Measurements from ENCODE around the gene SOX11. TPM values are rescaled to one million over a fixed set of nuclear protein-coding genes. Genes with fewer than 3 reads are reported as not detected.

SOX11 gene
- total RNA-seq, 2 experiments from 2014 or later: not detected

DNA sequence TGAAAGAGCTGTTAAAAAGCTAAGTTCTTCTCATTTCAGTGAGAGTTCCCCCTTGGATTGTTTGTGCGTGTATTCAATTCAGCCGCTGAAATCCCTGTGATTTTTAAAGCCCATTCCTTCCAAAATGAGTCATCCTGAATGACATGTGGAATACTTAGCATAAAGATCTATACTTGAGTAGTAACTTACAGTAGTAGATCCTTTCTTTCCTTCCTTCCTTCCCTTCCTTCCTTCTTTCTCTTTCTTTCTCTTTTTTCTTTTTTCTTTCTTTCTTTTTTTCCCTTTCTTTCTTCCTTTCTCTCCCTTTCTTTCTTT lies 18.2 kb upstream of the SOX11 start:
- no peak for DNase-seq
- Mint-ChIP-seq H3K4me1 (ENCODE audit: low read depth) (no peaks in the 10 kb centered on the region), H3K36me3 (ENCODE audit: low read depth) (peaks cover 2% of the 10 kb centered on the region), H3K9me3 (no peaks in the 10 kb centered on the region), H3K4me3 (no peak overlapping the region), H3K27ac (no peak overlapping the region), H3K27me3 (ENCODE audit: low read depth) (peaks cover 34% of the 10 kb centered on the region)
- CTCF ChIA-PET: no interaction called here
- intact Hi-C loops (cut with micrococcal nuclease): no loop called here

DNA sequence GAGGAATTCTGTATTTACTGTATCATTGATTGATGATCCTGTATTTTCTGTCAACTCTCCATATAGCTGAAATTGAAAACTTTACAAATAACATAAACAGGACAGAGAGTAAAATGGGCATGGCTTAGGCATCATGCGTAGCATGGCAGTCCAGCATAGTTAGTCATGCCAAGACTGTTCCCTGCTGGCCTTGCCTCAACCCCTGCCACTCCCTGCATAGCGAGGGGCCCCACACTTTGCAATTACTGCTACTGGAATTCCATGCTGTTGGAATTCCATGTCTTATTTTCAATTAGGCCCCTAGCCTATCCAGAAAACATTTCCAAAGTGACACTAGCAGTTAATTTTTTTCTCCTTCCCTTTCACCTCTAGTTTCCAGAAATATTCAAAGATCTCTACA lies 15.1 kb upstream of the SOX11 start:
- DNase-seq: no peak
- intact Hi-C loops (cut with micrococcal nuclease): no loop called here
- Mint-ChIP-seq H3K4me1 (ENCODE audit: low read depth) (no peaks in the 10 kb centered on the region), H3K9me3 (peaks cover 11% of the 10 kb centered on the region), H3K4me3 (no peak overlapping the region), H3K36me3 (ENCODE audit: low read depth) (peaks cover 2% of the 10 kb centered on the region), H3K27me3 (ENCODE audit: low read depth) (peaks cover 34% of the 10 kb centered on the region), H3K27ac (no peak overlapping the region)
- CTCF ChIA-PET: no interaction called here

DNA sequence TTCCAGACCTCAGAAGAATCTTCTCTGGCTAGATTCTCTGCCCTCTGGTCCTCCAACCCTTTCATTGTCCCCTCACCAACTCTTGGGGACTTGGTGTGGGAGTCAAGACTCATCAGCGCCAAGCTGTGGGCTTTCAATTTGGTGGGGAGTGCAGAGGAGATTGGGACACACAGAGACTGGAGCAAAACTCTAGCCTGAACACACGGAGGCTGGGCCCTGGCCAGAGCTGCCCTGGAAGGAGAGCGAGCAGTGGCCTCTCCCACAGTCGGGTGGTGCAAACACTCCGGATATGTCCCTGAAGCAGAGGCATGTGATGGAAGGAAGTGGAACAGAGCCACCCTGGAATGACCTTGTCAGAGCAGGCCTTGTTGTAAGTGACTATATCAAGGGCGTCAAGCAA lies 8.7 kb upstream of the SOX11 start:
- no peaks in the 10 kb centered on the region for H3K36me3 Mint-ChIP-seq (ENCODE audit: low read depth)
- DNase-seq: no peak
- peaks cover 11% of the 10 kb centered on the region for H3K9me3 Mint-ChIP-seq
- no peak overlapping the region for H3K4me3 Mint-ChIP-seq
- peaks cover 15% of the 10 kb centered on the region for H3K27me3 Mint-ChIP-seq (ENCODE audit: low read depth)
- no peak overlapping the region for H3K27ac Mint-ChIP-seq
- CTCF ChIA-PET: no interaction called here
- H3K4me1 Mint-ChIP-seq (ENCODE audit: low read depth): no peaks in the 10 kb centered on the region
- intact Hi-C loops (cut with micrococcal nuclease): no loop called here

DNA sequence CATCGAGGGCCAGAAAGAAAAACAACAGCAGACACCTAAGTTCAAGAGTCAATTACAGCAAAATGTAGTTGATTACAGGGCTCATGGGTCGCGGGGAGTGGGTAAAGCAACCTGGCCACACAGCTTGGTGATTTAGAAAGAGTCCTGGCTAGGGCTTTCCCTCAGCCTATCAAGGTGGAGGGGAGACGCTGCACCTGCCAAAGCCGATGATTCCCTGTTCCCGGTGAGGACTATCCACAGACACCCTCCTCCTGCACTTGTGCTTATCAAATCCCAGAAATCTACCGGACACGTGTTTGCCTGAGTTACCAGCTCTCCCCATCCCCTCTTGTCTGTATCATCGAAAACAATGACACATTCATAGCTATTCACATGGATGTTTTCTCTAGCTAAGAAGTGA lies 7.0 kb upstream of the SOX11 start:
- peaks cover 10% of the 10 kb centered on the region for H3K9me3 Mint-ChIP-seq
- H3K27ac Mint-ChIP-seq: no peak overlapping the region
- intact Hi-C loops (cut with micrococcal nuclease): no loop called here
- H3K4me3 Mint-ChIP-seq: no peak overlapping the region
- peaks cover 1% of the 10 kb centered on the region for H3K36me3 Mint-ChIP-seq (ENCODE audit: low read depth)
- no peaks in the 10 kb centered on the region for H3K4me1 Mint-ChIP-seq (ENCODE audit: low read depth)
- CTCF ChIA-PET: no interaction called here
- H3K27me3 Mint-ChIP-seq (ENCODE audit: low read depth): peaks cover 26% of the 10 kb centered on the region
- DNase-seq: no peak

DNA sequence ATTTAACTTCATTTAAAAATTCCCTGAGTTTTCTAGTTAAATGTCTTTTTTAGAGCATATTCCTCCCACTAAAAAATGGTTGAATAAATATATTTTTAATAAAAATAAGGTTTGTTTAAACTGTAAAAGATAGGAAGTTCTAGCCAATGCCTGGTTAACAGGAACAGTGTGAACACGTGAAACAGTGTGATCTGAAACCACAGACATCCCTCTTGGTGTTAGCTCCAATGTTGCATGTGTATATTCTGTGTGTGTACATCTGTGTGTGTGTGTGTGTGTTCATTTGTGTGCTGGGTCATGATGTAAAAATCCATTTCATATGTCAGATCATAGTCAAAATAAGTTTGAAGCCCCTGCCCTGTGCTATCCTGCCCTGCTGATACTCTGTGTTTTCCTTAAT lies 6.1 kb upstream of the SOX11 start:
- Mint-ChIP-seq H3K4me3 (no peak overlapping the region), H3K9me3 (peaks cover 2% of the 10 kb centered on the region), H3K27me3 (ENCODE audit: low read depth) (peaks cover 34% of the 10 kb centered on the region), H3K36me3 (ENCODE audit: low read depth) (peaks cover 3% of the 10 kb centered on the region), H3K27ac (no peak overlapping the region), H3K4me1 (ENCODE audit: low read depth) (peaks cover 7% of the 10 kb centered on the region)
- CTCF ChIA-PET: no interaction called here
- intact Hi-C loops (cut with micrococcal nuclease): no loop called here
- no peak for DNase-seq

DNA sequence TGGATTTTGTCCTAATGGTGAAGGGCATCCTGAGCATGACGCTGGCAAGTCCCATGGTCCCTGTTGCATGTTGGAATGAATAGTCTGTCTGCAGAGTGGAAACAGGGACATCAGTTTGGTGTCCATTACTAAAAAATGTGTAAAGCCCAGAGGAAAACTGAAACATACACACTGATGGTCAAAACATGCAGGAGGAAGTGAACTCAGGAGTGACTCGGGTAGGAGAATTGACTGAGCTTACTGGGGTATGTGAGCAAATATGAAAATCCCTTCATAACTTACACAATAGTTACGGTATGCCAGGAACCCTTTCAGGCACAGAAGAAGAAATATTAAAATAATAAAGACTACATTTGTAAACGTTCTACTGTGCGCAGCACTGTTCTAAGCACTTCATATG lies 5.6 kb upstream of the SOX11 start:
- peaks cover 4% of the 10 kb centered on the region for H3K36me3 Mint-ChIP-seq (ENCODE audit: low read depth)
- H3K27ac Mint-ChIP-seq: no peak overlapping the region
- DNase-seq: no peak
- H3K4me3 Mint-ChIP-seq: no peak overlapping the region
- H3K27me3 Mint-ChIP-seq (ENCODE audit: low read depth): peaks cover 36% of the 10 kb centered on the region
- CTCF ChIA-PET: no interaction called here
- H3K4me1 Mint-ChIP-seq (ENCODE audit: low read depth): peaks cover 8% of the 10 kb centered on the region
- H3K9me3 Mint-ChIP-seq: peaks cover 2% of the 10 kb centered on the region
- intact Hi-C loops (cut with micrococcal nuclease): no loop called here

DNA sequence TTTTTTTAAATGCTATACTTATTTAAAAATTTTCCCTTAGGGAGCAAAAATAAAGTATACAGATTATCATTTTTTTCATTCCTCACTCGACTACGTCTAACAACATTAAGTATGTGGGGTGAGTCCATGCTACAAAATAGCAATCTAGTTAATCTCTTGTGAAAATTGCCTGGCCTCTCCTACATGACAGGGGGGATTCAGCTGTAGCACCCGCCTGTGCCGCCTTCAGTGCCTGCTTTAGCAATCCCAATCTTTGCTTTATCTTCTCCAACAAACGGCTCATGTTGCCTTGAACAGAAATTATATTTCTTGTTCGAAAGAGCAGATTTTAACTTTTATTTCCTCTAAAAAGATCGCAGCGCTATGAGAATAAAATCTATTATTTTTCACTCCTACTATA lies 2.4 kb upstream of the SOX11 start:
- no peak for DNase-seq
- CTCF ChIA-PET: interaction anchor here (0.8 kb wide), 1 partner anchor 15 kb away, joined by 5 read pairs; no protein-coding TSS in a partner anchor
- H3K4me3 Mint-ChIP-seq: no peak overlapping the region
- intact Hi-C loops (cut with micrococcal nuclease): no loop called here
- peaks cover 6% of the 10 kb centered on the region for H3K36me3 Mint-ChIP-seq (ENCODE audit: low read depth)
- peaks cover 13% of the 10 kb centered on the region for H3K4me1 Mint-ChIP-seq (ENCODE audit: low read depth)
- no peaks in the 10 kb centered on the region for H3K9me3 Mint-ChIP-seq
- no peak overlapping the region for H3K27ac Mint-ChIP-seq
- H3K27me3 Mint-ChIP-seq (ENCODE audit: low read depth): peaks cover 50% of the 10 kb centered on the region

DNA sequence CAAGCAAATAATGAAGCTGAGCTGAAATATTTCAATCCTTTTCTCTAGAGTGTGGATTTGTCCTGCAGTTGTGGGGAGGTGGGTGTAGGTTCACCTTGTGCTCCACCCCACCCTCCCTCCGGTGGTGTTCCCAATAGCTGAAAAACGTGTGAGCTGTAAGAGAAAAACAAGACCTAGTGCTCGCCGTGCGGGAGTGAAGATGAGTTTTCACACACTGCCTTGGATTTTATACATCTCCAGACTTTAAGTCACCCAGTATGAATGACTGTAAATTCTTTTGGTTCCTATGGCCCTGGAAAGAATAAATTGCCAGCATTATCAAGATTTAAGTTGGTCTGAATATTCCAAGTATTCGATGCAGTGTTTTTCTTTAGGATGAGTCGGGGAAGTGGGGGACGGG lies 1.9 kb upstream of the SOX11 start:
- no peak for DNase-seq
- no peaks in the 10 kb centered on the region for H3K9me3 Mint-ChIP-seq
- peaks cover 7% of the 10 kb centered on the region for H3K36me3 Mint-ChIP-seq (ENCODE audit: low read depth)
- intact Hi-C loops (cut with micrococcal nuclease): no loop called here
- H3K27ac Mint-ChIP-seq: no peak overlapping the region
- CTCF ChIA-PET: interaction anchor here (0.8 kb wide), 1 partner anchor 15 kb away, joined by 5 read pairs; no protein-coding TSS in a partner anchor
- H3K27me3 Mint-ChIP-seq (ENCODE audit: low read depth): peaks cover 54% of the 10 kb centered on the region
- no peak overlapping the region for H3K4me3 Mint-ChIP-seq
- H3K4me1 Mint-ChIP-seq (ENCODE audit: low read depth): peaks cover 13% of the 10 kb centered on the region

DNA sequence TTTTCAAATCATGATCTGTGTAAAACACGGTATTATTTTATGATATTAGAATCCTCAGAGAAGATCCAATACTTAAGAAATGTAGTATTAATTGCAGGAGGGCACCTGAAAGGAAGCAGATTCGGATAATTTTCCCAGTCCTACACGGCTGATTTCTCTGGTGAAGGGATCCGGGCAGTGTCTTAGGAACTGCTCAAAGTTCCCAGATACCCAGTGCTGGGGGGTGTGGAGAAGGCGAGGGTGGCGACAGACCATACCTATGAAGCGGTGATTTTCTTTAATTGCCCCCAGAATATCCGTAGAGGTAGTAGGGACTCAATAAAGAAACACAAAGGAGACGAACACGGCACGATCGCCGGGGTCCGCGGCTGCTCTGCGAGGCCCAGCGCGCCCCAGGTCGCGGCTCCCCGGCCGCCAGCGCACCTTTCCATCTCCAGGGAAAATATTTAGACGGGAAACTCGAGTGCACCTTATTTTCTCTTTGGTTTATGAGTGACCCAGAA lies 1.4 kb upstream of the SOX11 start:
- CTCF ChIA-PET: no interaction called here
- intact Hi-C loops (cut with micrococcal nuclease): no loop called here
- H3K27me3 Mint-ChIP-seq (ENCODE audit: low read depth): peaks cover 59% of the 10 kb centered on the region
- H3K4me3 Mint-ChIP-seq: no peak overlapping the region
- DNase-seq: no peak
- H3K9me3 Mint-ChIP-seq: no peaks in the 10 kb centered on the region
- H3K27ac Mint-ChIP-seq: no peak overlapping the region
- H3K36me3 Mint-ChIP-seq (ENCODE audit: low read depth): peaks cover 7% of the 10 kb centered on the region
- peaks cover 18% of the 10 kb centered on the region for H3K4me1 Mint-ChIP-seq (ENCODE audit: low read depth)

DNA sequence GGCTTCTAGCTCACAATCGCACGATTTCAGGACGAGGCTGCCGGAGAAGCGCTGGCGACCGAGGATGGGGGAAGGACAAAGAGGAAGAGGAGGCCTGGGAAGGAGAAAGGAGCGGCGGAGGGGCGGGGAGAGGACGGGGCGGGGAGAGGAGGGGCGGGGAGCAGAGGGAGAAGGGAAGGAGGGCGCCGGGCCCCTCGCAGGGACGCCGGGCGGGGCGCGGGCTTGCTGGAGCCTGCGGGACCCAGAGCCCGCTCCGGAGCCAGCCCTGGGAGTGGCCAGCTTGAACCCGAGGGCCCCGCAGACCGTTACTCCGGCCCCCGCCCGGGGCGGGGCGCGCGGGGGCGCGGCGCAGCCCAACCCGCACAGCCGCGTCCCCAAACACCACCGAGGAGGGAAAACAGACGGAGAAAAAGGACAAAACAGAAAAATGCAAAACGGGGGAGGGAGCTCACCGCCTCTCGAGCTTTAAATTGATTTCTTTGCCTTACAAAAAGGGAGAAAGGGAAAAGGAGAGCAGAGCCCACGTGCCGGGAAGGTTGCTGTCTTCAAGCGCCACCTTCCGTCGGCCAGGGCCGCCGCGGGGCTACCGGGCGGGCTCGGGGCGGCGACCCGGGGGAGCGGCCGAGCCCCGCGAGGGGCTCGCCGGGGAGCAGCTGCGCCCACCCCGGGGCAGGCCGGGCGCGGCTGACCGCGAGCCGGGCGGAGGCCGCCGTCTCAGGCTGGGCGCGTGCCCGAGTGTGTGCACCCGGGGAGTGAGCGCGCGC lies 781 bp upstream of the SOX11 start:
- H3K4me3 Mint-ChIP-seq: no peak overlapping the region
- intact Hi-C loops (cut with micrococcal nuclease): no loop called here
- peaks cover 20% of the 10 kb centered on the region for H3K4me1 Mint-ChIP-seq (ENCODE audit: low read depth)
- peaks cover 61% of the 10 kb centered on the region for H3K27me3 Mint-ChIP-seq (ENCODE audit: low read depth)
- no peaks in the 10 kb centered on the region for H3K9me3 Mint-ChIP-seq
- peaks cover 7% of the 10 kb centered on the region for H3K36me3 Mint-ChIP-seq (ENCODE audit: low read depth)
- CTCF ChIA-PET: no interaction called here
- no peak overlapping the region for H3K27ac Mint-ChIP-seq
- no peak for DNase-seq

DNA sequence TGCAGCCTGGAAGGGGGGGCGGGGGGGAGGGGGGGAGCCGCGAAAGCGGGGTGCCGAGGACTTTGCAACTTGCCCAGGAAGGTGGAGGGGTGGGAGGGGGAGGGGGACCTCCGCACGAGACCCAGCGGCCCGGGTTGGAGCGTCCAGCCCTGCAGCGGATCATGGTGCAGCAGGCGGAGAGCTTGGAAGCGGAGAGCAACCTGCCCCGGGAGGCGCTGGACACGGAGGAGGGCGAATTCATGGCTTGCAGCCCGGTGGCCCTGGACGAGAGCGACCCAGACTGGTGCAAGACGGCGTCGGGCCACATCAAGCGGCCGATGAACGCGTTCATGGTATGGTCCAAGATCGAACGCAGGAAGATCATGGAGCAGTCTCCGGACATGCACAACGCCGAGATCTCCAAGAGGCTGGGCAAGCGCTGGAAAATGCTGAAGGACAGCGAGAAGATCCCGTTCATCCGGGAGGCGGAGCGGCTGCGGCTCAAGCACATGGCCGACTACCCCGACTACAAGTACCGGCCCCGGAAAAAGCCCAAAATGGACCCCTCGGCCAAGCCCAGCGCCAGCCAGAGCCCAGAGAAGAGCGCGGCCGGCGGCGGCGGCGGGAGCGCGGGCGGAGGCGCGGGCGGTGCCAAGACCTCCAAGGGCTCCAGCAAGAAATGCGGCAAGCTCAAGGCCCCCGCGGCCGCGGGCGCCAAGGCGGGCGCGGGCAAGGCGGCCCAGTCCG lies 540 bp downstream of the SOX11 start:
- Mint-ChIP-seq H3K27ac (no peak overlapping the region), H3K4me3 (no peak overlapping the region)

DNA sequence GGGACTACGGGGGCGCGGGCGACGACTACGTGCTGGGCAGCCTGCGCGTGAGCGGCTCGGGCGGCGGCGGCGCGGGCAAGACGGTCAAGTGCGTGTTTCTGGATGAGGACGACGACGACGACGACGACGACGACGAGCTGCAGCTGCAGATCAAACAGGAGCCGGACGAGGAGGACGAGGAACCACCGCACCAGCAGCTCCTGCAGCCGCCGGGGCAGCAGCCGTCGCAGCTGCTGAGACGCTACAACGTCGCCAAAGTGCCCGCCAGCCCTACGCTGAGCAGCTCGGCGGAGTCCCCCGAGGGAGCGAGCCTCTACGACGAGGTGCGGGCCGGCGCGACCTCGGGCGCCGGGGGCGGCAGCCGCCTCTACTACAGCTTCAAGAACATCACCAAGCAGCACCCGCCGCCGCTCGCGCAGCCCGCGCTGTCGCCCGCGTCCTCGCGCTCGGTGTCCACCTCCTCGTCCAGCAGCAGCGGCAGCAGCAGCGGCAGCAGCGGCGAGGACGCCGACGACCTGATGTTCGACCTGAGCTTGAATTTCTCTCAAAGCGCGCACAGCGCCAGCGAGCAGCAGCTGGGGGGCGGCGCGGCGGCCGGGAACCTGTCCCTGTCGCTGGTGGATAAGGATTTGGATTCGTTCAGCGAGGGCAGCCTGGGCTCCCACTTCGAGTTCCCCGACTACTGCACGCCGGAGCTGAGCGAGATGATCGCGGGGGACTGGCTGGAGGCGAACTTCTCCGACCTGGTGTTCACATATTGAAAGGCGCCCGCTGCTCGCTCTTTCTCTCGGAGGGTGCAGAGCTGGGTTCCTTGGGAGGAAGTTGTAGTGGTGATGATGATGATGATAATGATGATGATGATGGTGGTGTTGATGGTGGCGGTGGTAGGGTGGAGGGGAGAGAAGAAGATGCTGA lies 1.4 kb downstream of the SOX11 start:
- no peaks in the 10 kb centered on the region for H3K9me3 Mint-ChIP-seq
- H3K4me3 Mint-ChIP-seq: no peak overlapping the region
- H3K27ac Mint-ChIP-seq: no peak overlapping the region
- DNase-seq: no peak
- intact Hi-C loops (cut with micrococcal nuclease): no loop called here
- peaks cover 22% of the 10 kb centered on the region for H3K4me1 Mint-ChIP-seq (ENCODE audit: low read depth)
- H3K27me3 Mint-ChIP-seq (ENCODE audit: low read depth): peaks cover 58% of the 10 kb centered on the region
- H3K36me3 Mint-ChIP-seq (ENCODE audit: low read depth): peaks cover 7% of the 10 kb centered on the region
- CTCF ChIA-PET: no interaction called here

More for the DNA sequence above, 540 bp downstream of the SOX11 start:
- H3K4me1 Mint-ChIP-seq (ENCODE audit: low read depth): peaks cover 22% of the 10 kb centered on the region
- peaks cover 7% of the 10 kb centered on the region for H3K36me3 Mint-ChIP-seq (ENCODE audit: low read depth)
- no peak for DNase-seq
- CTCF ChIA-PET: no interaction called here
- peaks cover 57% of the 10 kb centered on the region for H3K27me3 Mint-ChIP-seq (ENCODE audit: low read depth)
- intact Hi-C loops (cut with micrococcal nuclease): no loop called here
- no peaks in the 10 kb centered on the region for H3K9me3 Mint-ChIP-seq
